ENCODE measurements around the gene LCE2B.
"Not testable (repeated sequence)": the region's sequence is repeated elsewhere in the genome, so short reads cannot be mapped to it uniquely, and the experiment has no call there.

GRCh38 chr1:152685823-152686222 lies at the start of gene LCE2B:
- not testable (repeated sequence) for TF ChIP-seq EZH2phosphoT487 (IDR thresholded peaks at IDR 0.05; ENCODE audit: insufficient read depth, low read depth); EZH2 (IDR thresholded peaks at IDR 0.05; ENCODE audit: insufficient read depth, poor library complexity, severe bottlenecking)

Data from GM23248 (cell line).